Thyroid gland (tissue), 4 donors: Measurements from ENCODE around the gene OR52I1. TPM values are rescaled to one million over a fixed set of nuclear protein-coding genes. Genes with fewer than 3 reads are reported as not detected.

Experiments
- DNase-seq, 2 donors: peaks; one replicate each; pipeline ENCODE4 v3.0.0-alpha.2; 2019
- H3K27ac ChIP-seq, 3 donors: fragments of 200-600 bp; sonication (generic); 1 replicate in 2 of 3; 2 replicates in 1 of 3; pipeline ENCODE4 v1.5.1; 2016 to 2019; ENCODE audit warnings: mild to moderate bottlenecking in 1 of 3, moderate library complexity in 1 of 3
- H3K27me3 ChIP-seq: fragments of 200-600 bp; sonication (generic); one replicate; pipeline ENCODE4 v1.5.1; 2019
- H3K36me3 ChIP-seq, 2 donors: fragments of 200-600 bp; sonication (generic); one replicate each; pipeline ENCODE4 v1.5.1; 2016 to 2019
- H3K4me1 ChIP-seq, 2 donors: fragments of 200-600 bp; sonication (generic); one replicate each; pipeline ENCODE4 v1.5.1; 2017 to 2019
- H3K4me3 ChIP-seq, 3 donors: fragments of 200-600 bp; sonication (generic); replicated peaks in 1 of 3; 1 replicate in 2 of 3; 2 replicates in 1 of 3; pipeline ENCODE4 v1.5.1; 2016; ENCODE audit warnings: mild to moderate bottlenecking in 1 of 3
- H3K9me3 ChIP-seq: fragments of 200-600 bp; sonication (generic); one replicate; pipeline ENCODE4 v1.5.1; 2017
- POLR2A ChIP-seq, 2 donors: fragments of 450-650 bp; IDR thresholded peaks; one replicate each; pipeline ENCODE4 v1.6.1; 2017; ENCODE audit warnings: antibody characterized with exemption in 2 of 2, mild to moderate bottlenecking in 2 of 2, moderate library complexity in 1 of 2
- WGBS, 2 donors: methylation state at CpG; one replicate each; pipeline ENCODE4 v1.1.5; 2017; 5-methylcytosine and 5-hydroxymethylcytosine counted together
- intact Hi-C: fragments of 100-400 bp; cut with DNase I; formaldehyde crosslinking; loops from one replicate; pipeline ENCODE4 v1.15.1; 2023
- total RNA-seq, 4 donors: library from RNA; depleted of rRNA; stranded (reverse); fragments of >200 nt; gene quantifications; one replicate each; pipeline ENCODE4 v1.2.3, GENCODE V29; 2016
- TF ChIP-seq, protein P1 (sequence below), 6 experiments: fragments of 200-600 bp in 3 of 6; fragments of 450-650 bp in 3 of 6; sonication (generic) in 3 of 6; IDR thresholded peaks; one replicate each; pipeline ENCODE4 v1.5.1; 2016 to 2019; ENCODE audit warnings: antibody characterized with exemption in 6 of 6, mild to moderate bottlenecking in 2 of 6, inconsistent platforms in 1 of 6, moderate library complexity in 1 of 6

OR52I1 gene
- total RNA-seq, 4 donors from 2014 or later, result not detected

- no peak for DNase-seq
- Histone ChIP-seq H3K4me3 (no peak overlapping the region), H3K9me3 (no peaks in the 10 kb centered on the region), H3K27ac (no peak overlapping the region), H3K27me3 (no peaks in the 10 kb centered on the region), H3K4me1 (peaks cover 7 to 16% of the 10 kb centered on the region in 2 donors), H3K36me3 (peaks cover 24 to 29% of the 10 kb centered on the region in 2 donors)
- no peak for TF ChIP-seq POLR2A (IDR thresholded peaks at IDR 0.05)
- TF ChIP-seq, protein P1, sequence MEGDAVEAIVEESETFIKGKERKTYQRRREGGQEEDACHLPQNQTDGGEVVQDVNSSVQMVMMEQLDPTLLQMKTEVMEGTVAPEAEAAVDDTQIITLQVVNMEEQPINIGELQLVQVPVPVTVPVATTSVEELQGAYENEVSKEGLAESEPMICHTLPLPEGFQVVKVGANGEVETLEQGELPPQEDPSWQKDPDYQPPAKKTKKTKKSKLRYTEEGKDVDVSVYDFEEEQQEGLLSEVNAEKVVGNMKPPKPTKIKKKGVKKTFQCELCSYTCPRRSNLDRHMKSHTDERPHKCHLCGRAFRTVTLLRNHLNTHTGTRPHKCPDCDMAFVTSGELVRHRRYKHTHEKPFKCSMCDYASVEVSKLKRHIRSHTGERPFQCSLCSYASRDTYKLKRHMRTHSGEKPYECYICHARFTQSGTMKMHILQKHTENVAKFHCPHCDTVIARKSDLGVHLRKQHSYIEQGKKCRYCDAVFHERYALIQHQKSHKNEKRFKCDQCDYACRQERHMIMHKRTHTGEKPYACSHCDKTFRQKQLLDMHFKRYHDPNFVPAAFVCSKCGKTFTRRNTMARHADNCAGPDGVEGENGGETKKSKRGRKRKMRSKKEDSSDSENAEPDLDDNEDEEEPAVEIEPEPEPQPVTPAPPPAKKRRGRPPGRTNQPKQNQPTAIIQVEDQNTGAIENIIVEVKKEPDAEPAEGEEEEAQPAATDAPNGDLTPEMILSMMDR (IDR thresholded peaks at IDR 0.05), result no peak
- intact Hi-C loops, result no loop called here
- 76 to 100% methylated on average over 3 to 4 of the region's 4 CpGs for WGBS, 2 donors
Measured at GRCh38 chr11:4605057-4605456, 11.2 kb downstream of the OR52I1 start.

- Histone ChIP-seq H3K4me3 (no peak overlapping the region), H3K27me3 (no peaks in the 10 kb centered on the region), H3K36me3 (peaks cover 10 to 15% of the 10 kb centered on the region in 2 donors), H3K9me3 (no peaks in the 10 kb centered on the region), H3K4me1 (peaks cover 7 to 16% of the 10 kb centered on the region in 2 donors), H3K27ac (no peak overlapping the region)
- 76 to 84% methylated on average over 1 of the region's 1 CpG for WGBS, 2 donors
- TF ChIP-seq, protein P1 (IDR thresholded peaks at IDR 0.05), result no peak
- no peak for TF ChIP-seq POLR2A (IDR thresholded peaks at IDR 0.05)
- DNase-seq, result no peak
- intact Hi-C loops, result no loop called here
Measured at GRCh38 chr11:4606231-4607015, 12.6 kb downstream of the OR52I1 start.

DNA sequence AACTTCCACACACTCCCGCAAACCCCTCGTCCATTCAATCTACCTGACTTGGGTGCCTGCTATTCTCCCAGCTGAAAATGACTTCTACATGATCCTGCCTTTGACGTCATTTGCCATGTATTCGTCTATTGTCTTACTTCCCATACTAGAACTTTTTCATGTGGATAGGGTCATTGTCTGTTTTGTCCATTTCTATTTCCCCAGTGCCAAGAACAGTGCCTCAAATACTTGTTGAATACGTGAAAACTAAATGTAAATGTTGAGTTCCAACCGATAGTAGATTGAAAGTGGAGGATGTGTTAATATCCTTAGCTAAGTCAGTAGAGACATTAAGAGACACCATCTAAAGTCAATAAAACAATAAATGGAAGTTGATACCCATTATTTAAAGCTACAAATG, 13.3 kb downstream of the OR52I1 start:
- TF ChIP-seq, protein P1 (IDR thresholded peaks at IDR 0.05), result no peak
- TF ChIP-seq POLR2A (IDR thresholded peaks at IDR 0.05), result no peak
- peaks cover 7 to 16% of the 10 kb centered on the region in 2 donors for H3K4me1 ChIP-seq
- no peaks in the 10 kb centered on the region for H3K27me3 ChIP-seq
- H3K36me3 ChIP-seq, result peaks cover 3 to 8% of the 10 kb centered on the region in 2 donors
- peak overlapping the region; percentile 49 to 66 (median 56) for H3K4me3 ChIP-seq
- H3K9me3 ChIP-seq, result no peaks in the 10 kb centered on the region
- DNase-seq, result no peak
- intact Hi-C loops, result no loop called here
- H3K27ac ChIP-seq, result no peak overlapping the region
- WGBS, 2 donors, result 43 to 48% methylated on average over 6 of the region's 6 CpGs

- whole genome bisulfite sequencing, 2 donors, result 5 to 6% methylated on average over 26 to 40 of the region's 43 CpGs
- intact Hi-C loops, result no loop called here
- Histone ChIP-seq H3K27me3 (no peaks in the 10 kb centered on the region), H3K27ac (peak within 1 kb of the TSS; percentile 79 to 82 (median 81)), H3K9me3 (no peaks in the 10 kb centered on the region), H3K4me1 (peaks cover 7 to 16% of the 10 kb centered on the region in 2 donors), H3K36me3 (peaks cover 2 to 3% of the 10 kb centered on the region in 2 donors), H3K4me3 (peak within 1 kb of the TSS; percentile 49 to 66 (median 56))
- peak; percentile 97 to 98 for DNase-seq
- TF ChIP-seq, protein P1 (IDR thresholded peaks at IDR 0.05), result peak in 2 of 6 experiments; percentile 18 to 28
- TF ChIP-seq POLR2A (IDR thresholded peaks at IDR 0.05), result peak in 1 of 2 donors; percentile 90
Measured at GRCh38 chr11:4607781-4608666, 14.2 kb downstream of the OR52I1 start, which contains the start of gene TRIM68. Gene TRIM68, minus strand, starts transcription at chr11:4608231. Its CDS starts 2,727 bp downstream, at chr11:4605504.
